IMR-90 (cell line): Measurements from ENCODE around the gene NT5DC3. TPM values are rescaled to one million over a fixed set of nuclear protein-coding genes. Genes with fewer than 3 reads are reported as not detected.

ENCODE experiments used
- ATAC-seq: fragments of 200-7000 bp; cut with Tn5 transposase; 2 replicates; pipeline ENCODE4 v1.9.1; 2020; ENCODE audit warnings: low read depth, mild to moderate bottlenecking, moderate library complexity
- BruUV-seq: library from RNA; stranded (reverse); fragments of 400-500 nt; replicated peaks from 2 replicates; lab custom pipeline; 2021; lab: Mats Ljungman, UMichigan
- CTCF ChIA-PET: fragments of 300-600 bp; formaldehyde crosslinking; extraction: SDS; loops from one replicate; lab custom pipeline; 2021; ENCODE audit warnings: antibody characterized with exemption; lab: Yijun Ruan, JAX
- POLR2A ChIA-PET: fragments of 300-600 bp; sonication (Branson Sonifier 250); formaldehyde crosslinking; loops from one replicate; lab custom pipeline; 2022; ENCODE audit warnings: antibody characterized with exemption; ENCODE audit not compliant: unreplicated experiment; lab: Charles Lee
- DNase-seq: peaks from one replicate; pipeline ENCODE4 v3.0.0; 2013
- H2AFZ ChIP-seq: replicated peaks from 2 replicates; pipeline ENCODE3; 2013; ENCODE audit warnings: low read length, mild to moderate bottlenecking; ENCODE audit not compliant: poor library complexity
- H2AK5ac ChIP-seq: 2 replicates; pipeline ENCODE4 v1.6.1; 2013; ENCODE audit warnings: low read depth, low read length, inconsistent platforms
- H2AK9ac ChIP-seq: replicated peaks from 2 replicates; pipeline ENCODE3; 2013; ENCODE audit warnings: mild to moderate bottlenecking, low read depth, low read length, moderate library complexity; ENCODE audit not compliant: poor library complexity
- H2BK120ac ChIP-seq: 2 replicates; pipeline ENCODE4 v1.6.1; 2013; ENCODE audit warnings: low read depth, low read length, inconsistent platforms
- H2BK15ac ChIP-seq: 3 replicates; pipeline ENCODE4 v1.6.1; 2013; ENCODE audit warnings: low read depth, low read length, inconsistent platforms
- H2BK20ac ChIP-seq: 2 replicates; pipeline ENCODE4 v1.6.1; 2013; ENCODE audit warnings: low read depth, mild to moderate bottlenecking, inconsistent platforms, low read length, moderate library complexity
- H2BK5ac ChIP-seq: 2 replicates; pipeline ENCODE4 v1.6.1; 2013; ENCODE audit warnings: mild to moderate bottlenecking, low read depth, low read length, inconsistent platforms; ENCODE audit not compliant: poor library complexity, severe bottlenecking
- H3K14ac ChIP-seq: replicated peaks from 2 replicates; pipeline ENCODE4 v1.6.1; 2013; ENCODE audit warnings: low read depth, low read length, inconsistent platforms
- H3K18ac ChIP-seq: 2 replicates; pipeline ENCODE4 v1.6.1; 2013; ENCODE audit warnings: low read depth, low read length, control low read depth
- H3K23ac ChIP-seq: 2 replicates; pipeline ENCODE4 v1.6.1; 2013; ENCODE audit warnings: low read depth, low read length, inconsistent platforms
- H3K27ac ChIP-seq: 2 replicates; pipeline ENCODE4 v1.5.1; 2013; ENCODE audit warnings: mild to moderate bottlenecking, control low read depth, low read length; ENCODE audit not compliant: insufficient read depth
- H3K27me3 ChIP-seq: 2 replicates; pipeline ENCODE4 v1.6.1; 2013; ENCODE audit warnings: low read length; ENCODE audit not compliant: control insufficient read depth, insufficient read depth
- H3K36me3 ChIP-seq: 2 replicates; pipeline ENCODE4 v1.6.1; 2013; ENCODE audit warnings: low read length, mixed read lengths; ENCODE audit not compliant: control insufficient read depth, insufficient read depth
- H3K4ac ChIP-seq: 2 replicates; pipeline ENCODE4 v1.6.1; 2013; ENCODE audit warnings: low read depth, low read length, inconsistent platforms
- H3K4me1 ChIP-seq: 2 replicates; pipeline ENCODE4 v1.6.1; 2013; ENCODE audit warnings: low read length, mixed read lengths; ENCODE audit not compliant: control insufficient read depth, insufficient read depth
- H3K4me2 ChIP-seq: 2 replicates; pipeline ENCODE4 v1.6.1; 2013; ENCODE audit warnings: low read depth, mild to moderate bottlenecking, control low read depth, low read length, moderate library complexity
- H3K4me3 ChIP-seq: 2 replicates; pipeline ENCODE4 v1.5.1; 2013; ENCODE audit warnings: low read depth, mild to moderate bottlenecking, control low read depth, low read length, moderate library complexity; ENCODE audit not compliant: insufficient read depth
- H3K56ac ChIP-seq: 2 replicates; pipeline ENCODE4 v1.6.1; 2013; ENCODE audit warnings: low read length, inconsistent platforms; ENCODE audit not compliant: insufficient read depth; ENCODE audit errors: extremely low read depth
- H3K79me1 ChIP-seq, 2 experiments: 2 replicates each; pipeline ENCODE4 v1.6.1; 2013; ENCODE audit warnings: low read length in 2 of 2, inconsistent platforms in 1 of 2, low read depth in 1 of 2
- H3K9ac ChIP-seq: 2 replicates; pipeline ENCODE4 v1.6.1; 2013; ENCODE audit warnings: low read depth, low read length, control low read depth
- H3K9me1 ChIP-seq: 2 replicates; pipeline ENCODE4 v1.6.1; 2013; ENCODE audit warnings: low read length, inconsistent platforms; ENCODE audit not compliant: insufficient read depth
- H3K9me3 ChIP-seq: 2 replicates; pipeline ENCODE4 v1.6.1; 2013; ENCODE audit warnings: low read length; ENCODE audit not compliant: control insufficient read depth, insufficient read depth
- H4K20me1 ChIP-seq: 2 replicates; pipeline ENCODE4 v1.6.1; 2013; ENCODE audit warnings: low read length, inconsistent platforms; ENCODE audit not compliant: insufficient read depth
- H4K5ac ChIP-seq: 2 replicates; pipeline ENCODE4 v1.6.1; 2013; ENCODE audit warnings: mild to moderate bottlenecking, low read depth, low read length, control low read depth
- H4K8ac ChIP-seq, 2 experiments: 2 replicates each; pipeline ENCODE4 v1.6.1; 2013; ENCODE audit warnings: low read depth in 2 of 2, low read length in 2 of 2, control low read depth in 1 of 2, inconsistent platforms in 1 of 2
- H4K91ac ChIP-seq: 2 replicates; pipeline ENCODE4 v1.6.1; 2013; ENCODE audit warnings: low read depth, low read length, inconsistent platforms; ENCODE audit not compliant: insufficient read depth
- BHLHE40 ChIP-seq: fragments of 150-350 bp; IDR thresholded peaks from 2 replicates; pipeline ENCODE4 v1.6.1; 2016; ENCODE audit warnings: mild to moderate bottlenecking, low read depth, low read length
- CEBPB ChIP-seq: IDR thresholded peaks from 2 replicates; pipeline ENCODE4 v1.6.1; 2012; ENCODE audit warnings: low read depth, low read length, improper control_type of control experiment
- FOS ChIP-seq: fragments of 150-350 bp; IDR thresholded peaks from 2 replicates; pipeline ENCODE4 v1.6.1; 2016; ENCODE audit warnings: low read depth, low read length
- MAFK ChIP-seq: IDR thresholded peaks from 2 replicates; pipeline ENCODE4 v1.6.1; 2012; ENCODE audit warnings: low read depth, low read length, improper control_type of control experiment
- POLR2A ChIP-seq: IDR thresholded peaks from 2 replicates; pipeline ENCODE4 v1.6.1; 2012; ENCODE audit warnings: mild to moderate bottlenecking, low read depth, low read length
- RCOR1 ChIP-seq: IDR thresholded peaks from 2 replicates; pipeline ENCODE4 v1.6.1; 2012; ENCODE audit warnings: mild to moderate bottlenecking, low read length, improper control_type of control experiment; ENCODE audit not compliant: insufficient replicate concordance
- RFX5 ChIP-seq: IDR thresholded peaks from 2 replicates; pipeline ENCODE4 v1.8.0; 2012; ENCODE audit warnings: low read depth, mild to moderate bottlenecking, low read length, moderate library complexity
- SMC3 ChIP-seq: fragments of 150-350 bp; IDR thresholded peaks from 2 replicates; pipeline ENCODE4 v1.6.1; 2016; ENCODE audit warnings: low read depth, mild to moderate bottlenecking, antibody characterized with exemption, low read length, moderate library complexity
- WGBS, 2 experiments: methylation state at CpG; one replicate each; pipeline versions ENCODE4 v1.1.5 to v1.1.7; 2013; ENCODE audit warnings: missing lambda C conversion rate in 2 of 2; ENCODE audit not compliant: insufficient read length in 1 of 2; ENCODE audit errors: extremely low coverage in 2 of 2; 5-methylcytosine and 5-hydroxymethylcytosine counted together
- dilution Hi-C: fragments of 300-500 bp; cut with HindIII; formaldehyde crosslinking; loops from one replicate; pipeline ENCODE4 v1.14.3; 2018; ENCODE audit warnings: low sequenced_read_pairs; ENCODE audit not compliant: unreplicated experiment
- in situ Hi-C: fragments of 300-500 bp; cut with MboI; formaldehyde crosslinking; loops from 3 replicates; pipeline ENCODE4 v1.14.3; 2019; ENCODE audit warnings: low sequenced_read_pairs, inconsistent platforms, mixed read lengths
- intact Hi-C: fragments of 100-400 bp; cut with micrococcal nuclease; formaldehyde crosslinking; loops from 2 replicates; pipeline ENCODE4 v1.10.0; 2022
- polyA plus RNA-seq, 3 experiments: library from polyadenylated mRNA; depleted of rRNA; stranded (reverse); fragments of >200 nt; gene quantifications; 2 replicates each; pipeline ENCODE4 v1.2.3, GENCODE V29; 2012; ENCODE audit warnings: low replicate concordance in 1 of 3
- total RNA-seq: library from RNA; depleted of rRNA; stranded (reverse); fragments of >200 nt; gene quantifications from 2 replicates; pipeline ENCODE4 v1.2.3, GENCODE V29; 2012
- TF ChIP-seq, protein P1 (sequence below): fragments of 150-350 bp; IDR thresholded peaks from 2 replicates; pipeline ENCODE4 v1.6.1; 2016; ENCODE audit warnings: low read depth, mild to moderate bottlenecking, low read length, moderate library complexity, borderline replicate concordance
- TF ChIP-seq, protein P2 (sequence below): fragments of 150-350 bp; IDR thresholded peaks from 2 replicates; pipeline ENCODE4 v1.6.1; 2017; ENCODE audit warnings: mild to moderate bottlenecking, antibody characterized with exemption, low read length, low read depth

NT5DC3 gene
- total and polyA plus RNA-seq, 2 of the 4 experiments (the other 2 are of a cell fraction) = 7.3 to 17.6 TPM

DNA sequence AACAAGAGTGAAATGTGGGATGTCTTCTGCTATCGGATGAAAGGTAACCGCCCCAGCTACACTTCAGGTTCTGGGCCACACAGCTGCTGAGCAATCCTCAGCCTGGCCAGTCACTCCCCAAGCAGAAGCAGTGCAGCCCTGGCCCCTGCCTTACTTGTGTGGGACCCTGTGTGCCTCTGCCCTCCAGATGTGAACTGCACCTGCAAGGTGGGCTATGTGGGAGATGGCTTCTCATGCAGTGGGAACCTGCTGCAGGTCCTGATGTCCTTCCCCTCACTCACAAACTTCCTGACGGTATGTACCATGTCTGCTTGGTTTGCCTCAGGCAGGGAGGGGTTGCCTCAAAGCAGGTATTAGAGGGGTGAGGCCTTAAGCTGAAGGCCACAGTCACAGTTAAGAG is 85.6 kb downstream of the NT5DC3 start:
- Histone ChIP-seq H3K79me1 (no peaks in the 10 kb centered on the region), H3K9ac (no peak overlapping the region), H3K18ac (no peak overlapping the region), H3K56ac (no peak overlapping the region), H3K4me3 (no peak overlapping the region), H2AFZ (no peak overlapping the region), H3K9me1 (no peaks in the 10 kb centered on the region), H2AK5ac (no peak overlapping the region), H2BK15ac (no peak overlapping the region), H3K4me1 (no peaks in the 10 kb centered on the region), H2BK20ac (no peak overlapping the region), H3K36me3 (no peaks in the 10 kb centered on the region), H4K5ac (no peak overlapping the region), H4K20me1 (no peaks in the 10 kb centered on the region), H3K4me2 (no peak overlapping the region), H3K14ac (no peak overlapping the region), H3K27ac (no peak overlapping the region), H4K91ac (no peak overlapping the region), H3K23ac (no peak overlapping the region), H2BK5ac (no peak overlapping the region), H3K27me3 (no peaks in the 10 kb centered on the region), H4K8ac (no peak overlapping the region), H2AK9ac (no peak overlapping the region), H3K4ac (no peak overlapping the region), H3K9me3 (no peaks in the 10 kb centered on the region), H2BK120ac (no peak overlapping the region)
- BruUV-seq = no TSS peak
- TF ChIP-seq BHLHE40 = no peak
- TF ChIP-seq, protein P1, sequence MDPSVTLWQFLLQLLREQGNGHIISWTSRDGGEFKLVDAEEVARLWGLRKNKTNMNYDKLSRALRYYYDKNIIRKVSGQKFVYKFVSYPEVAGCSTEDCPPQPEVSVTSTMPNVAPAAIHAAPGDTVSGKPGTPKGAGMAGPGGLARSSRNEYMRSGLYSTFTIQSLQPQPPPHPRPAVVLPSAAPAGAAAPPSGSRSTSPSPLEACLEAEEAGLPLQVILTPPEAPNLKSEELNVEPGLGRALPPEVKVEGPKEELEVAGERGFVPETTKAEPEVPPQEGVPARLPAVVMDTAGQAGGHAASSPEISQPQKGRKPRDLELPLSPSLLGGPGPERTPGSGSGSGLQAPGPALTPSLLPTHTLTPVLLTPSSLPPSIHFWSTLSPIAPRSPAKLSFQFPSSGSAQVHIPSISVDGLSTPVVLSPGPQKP = no peak
- TF ChIP-seq SMC3 = no peak
- TF ChIP-seq, protein P2, sequence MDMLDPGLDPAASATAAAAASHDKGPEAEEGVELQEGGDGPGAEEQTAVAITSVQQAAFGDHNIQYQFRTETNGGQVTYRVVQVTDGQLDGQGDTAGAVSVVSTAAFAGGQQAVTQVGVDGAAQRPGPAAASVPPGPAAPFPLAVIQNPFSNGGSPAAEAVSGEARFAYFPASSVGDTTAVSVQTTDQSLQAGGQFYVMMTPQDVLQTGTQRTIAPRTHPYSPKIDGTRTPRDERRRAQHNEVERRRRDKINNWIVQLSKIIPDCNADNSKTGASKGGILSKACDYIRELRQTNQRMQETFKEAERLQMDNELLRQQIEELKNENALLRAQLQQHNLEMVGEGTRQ = no peak
- no peak for TF ChIP-seq CEBPB
- TF ChIP-seq RCOR1 = no peak
- no peak for TF ChIP-seq FOS
- TF ChIP-seq RFX5 = no peak
- no peak for TF ChIP-seq MAFK
- no peak for TF ChIP-seq POLR2A
- ChIA-PET POLR2A (no interaction called here), CTCF (no interaction called here)
- in situ Hi-C loops = no loop called here
- no CpG with 5 or more reads among the region's 3 CpGs for WGBS, 2 experiments
- DNase-seq (no peak), ATAC-seq (no peak)
- dilution Hi-C loops = no loop called here
- intact Hi-C loops = no loop called here
